ENCODE measurements around the gene TSKU.

- TF ChIP-seq EZH2 (IDR thresholded peaks at IDR 0.05) = no peak
- TF ChIP-seq POLR2AphosphoS5 (IDR thresholded peaks at IDR 0.05; ENCODE audit: borderline replicate concordance, low read depth, low read length) = no peak
These were observed 61.4 kb downstream of the TSKU start for GRCh38 chr11:76844511-76844910.

Measured in SK-N-MC (cell line).